Measurements from ENCODE around the gene RNF121. TPM values are rescaled to one million over a fixed set of nuclear protein-coding genes. Genes with fewer than 3 reads are reported as not detected.
A peak's percentile ranks its signal among the peaks of the same experiment; 100 is the strongest.

The RNF121 gene
- total RNA-seq, 1 donor from 2014 or later = 30.9 TPM

- peak; percentile 63 for DNase-seq (ENCODE audit: low read depth)
- no peak overlapping the region for H3K4me3 ChIP-seq (ENCODE audit: low read depth, low read length)
- no peaks in the 10 kb centered on the region for H3K27me3 ChIP-seq (ENCODE audit: control insufficient read depth, insufficient read depth, low read length)
- peaks cover 1% of the 10 kb centered on the region for H3K36me3 ChIP-seq (ENCODE audit: control insufficient read depth, insufficient read depth, low read length)
- no peak for TF ChIP-seq CTCF (IDR thresholded peaks at IDR 0.05; ENCODE audit: insufficient read depth, low read length, poor library complexity, severe bottlenecking)
These were observed 33.7 kb downstream of the RNF121 start for GRCh38 chr11:71962428-71963038.

- H3K4me3 ChIP-seq (ENCODE audit: low read depth, low read length) = no peak overlapping the region
- no peak for TF ChIP-seq CTCF (IDR thresholded peaks at IDR 0.05; ENCODE audit: insufficient read depth, low read length, poor library complexity, severe bottlenecking)
- peaks cover 1% of the 10 kb centered on the region for H3K36me3 ChIP-seq (ENCODE audit: control insufficient read depth, insufficient read depth, low read length)
- H3K27me3 ChIP-seq (ENCODE audit: control insufficient read depth, insufficient read depth, low read length) = no peaks in the 10 kb centered on the region
- DNase-seq (ENCODE audit: low read depth) = no peak
These were observed 34.6 kb downstream of the RNF121 start for GRCh38 chr11:71963468-71963867.

GRCh38 chr11:71964641-71965040 lies 35.8 kb downstream of the RNF121 start:
- no peak overlapping the region for H3K4me3 ChIP-seq (ENCODE audit: low read depth, low read length)
- H3K36me3 ChIP-seq (ENCODE audit: control insufficient read depth, insufficient read depth, low read length) = peaks cover 1% of the 10 kb centered on the region
- no peaks in the 10 kb centered on the region for H3K27me3 ChIP-seq (ENCODE audit: control insufficient read depth, insufficient read depth, low read length)
- no peak for TF ChIP-seq CTCF (IDR thresholded peaks at IDR 0.05; ENCODE audit: insufficient read depth, low read length, poor library complexity, severe bottlenecking)
- peak; percentile 47 for DNase-seq (ENCODE audit: low read depth)

DNA sequence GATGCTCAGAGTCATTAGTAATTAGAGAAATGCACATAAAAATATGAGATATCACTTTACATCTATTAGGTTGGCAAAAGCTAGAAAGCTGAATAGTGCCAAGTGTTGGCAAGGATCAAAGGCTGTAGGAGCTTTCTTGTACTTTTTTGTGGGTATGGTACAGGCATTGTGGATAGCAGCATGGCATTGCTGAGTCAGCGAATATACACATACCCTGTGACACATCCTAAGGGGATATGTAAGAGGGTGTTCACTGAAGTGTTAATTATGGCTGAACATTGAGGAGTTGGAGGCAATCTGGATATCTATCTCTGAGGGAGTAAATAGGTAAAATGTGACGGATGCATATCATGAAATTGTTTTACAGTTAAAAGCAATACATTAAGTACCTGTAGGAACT lies 42.8 kb downstream of the RNF121 start:
- no peaks in the 10 kb centered on the region for H3K36me3 ChIP-seq (ENCODE audit: control insufficient read depth, insufficient read depth, low read length)
- no peaks in the 10 kb centered on the region for H3K27me3 ChIP-seq (ENCODE audit: control insufficient read depth, insufficient read depth, low read length)
- TF ChIP-seq CTCF (IDR thresholded peaks at IDR 0.05; ENCODE audit: insufficient read depth, low read length, poor library complexity, severe bottlenecking) = no peak
- no peak overlapping the region for H3K4me3 ChIP-seq (ENCODE audit: low read depth, low read length)
- DNase-seq (ENCODE audit: low read depth) = no peak

DNA sequence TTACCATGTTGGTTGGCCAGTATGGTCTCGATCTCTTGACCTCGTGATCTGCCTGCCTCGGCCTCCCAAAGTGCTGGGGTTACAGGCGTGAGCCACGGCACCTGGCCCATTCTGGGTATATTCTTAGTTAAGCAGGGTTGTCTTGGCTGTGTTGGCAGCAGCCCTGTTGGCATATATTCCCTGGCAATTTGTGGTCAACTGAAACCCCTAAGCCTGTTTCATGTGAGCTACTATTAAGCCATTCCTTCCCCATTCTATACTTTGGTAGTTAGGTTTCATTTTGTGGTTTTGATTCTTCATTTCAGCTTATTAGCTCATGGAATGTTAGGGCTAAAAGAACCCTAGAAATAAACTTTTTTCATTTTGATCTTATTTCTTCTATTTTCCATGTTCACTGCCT lies 47.7 kb downstream of the RNF121 start:
- Histone ChIP-seq H3K27me3 (ENCODE audit: control insufficient read depth, insufficient read depth, low read length) (no peaks in the 10 kb centered on the region), H3K4me3 (ENCODE audit: low read depth, low read length) (no peak overlapping the region), H3K36me3 (ENCODE audit: control insufficient read depth, insufficient read depth, low read length) (peaks cover 2% of the 10 kb centered on the region)
- DNase-seq (ENCODE audit: low read depth) = no peak
- TF ChIP-seq CTCF (IDR thresholded peaks at IDR 0.05; ENCODE audit: insufficient read depth, low read length, poor library complexity, severe bottlenecking) = no peak

- TF ChIP-seq CTCF (IDR thresholded peaks at IDR 0.05; ENCODE audit: insufficient read depth, low read length, poor library complexity, severe bottlenecking) = no peak
- H3K36me3 ChIP-seq (ENCODE audit: control insufficient read depth, insufficient read depth, low read length) = peaks cover 2% of the 10 kb centered on the region
These were observed 48.2 kb downstream of the RNF121 start for GRCh38 chr11:71977090-71977489.

More at GRCh38 chr11:71977090-71977489, 48.2 kb downstream of the RNF121 start:
- DNase-seq (ENCODE audit: low read depth) = no peak
- Histone ChIP-seq H3K27me3 (ENCODE audit: control insufficient read depth, insufficient read depth, low read length) (no peaks in the 10 kb centered on the region), H3K4me3 (ENCODE audit: low read depth, low read length) (no peak overlapping the region)

Measured in kidney epithelial cell (primary cell).